H1 (cell line): ENCODE measurements around the gene OLFM2. TPM values are rescaled to one million over a fixed set of nuclear protein-coding genes. Genes with fewer than 3 reads are reported as not detected.

Experiments
- CTCF ChIA-PET: fragments of 300-600 bp; sonication (Branson Sonifier 250); formaldehyde crosslinking; loops from one replicate; lab custom pipeline; 2021; ENCODE audit not compliant: partially characterized antibody; lab: Charles Lee
- POLR2A ChIA-PET: fragments of 300-600 bp; sonication (Branson Sonifier 250); formaldehyde crosslinking; loops from one replicate; lab custom pipeline; 2021; ENCODE audit warnings: inconsistent platforms; ENCODE audit not compliant: partially characterized antibody; lab: Charles Lee
- DNase-seq, 2 experiments: peaks; one replicate each; pipeline versions ENCODE4 v3.0.0 to v3.0.0-alpha.2; 2010 to 2022; ENCODE audit warnings: low spot score in 2 of 2, low read depth in 1 of 2, mixed read lengths in 1 of 2
- FAIRE-seq: peaks from 2 replicates; lab custom pipeline; 2011; peaks lifted over from hg19 to GRCh38; lab: Jason Lieb, UNC
- H2AFZ ChIP-seq: 2 replicates; pipeline ENCODE4 v1.8.1; 2012; ENCODE audit warnings: low read length, inconsistent platforms
- H2AK5ac ChIP-seq: 2 replicates; pipeline ENCODE4 v1.6.1; 2013; ENCODE audit warnings: low read depth, low read length
- H2BK120ac ChIP-seq: replicated peaks from 2 replicates; pipeline ENCODE3; 2013; ENCODE audit warnings: low read depth, low read length, inconsistent platforms
- H2BK12ac ChIP-seq: 2 replicates; pipeline ENCODE4 v1.6.1; 2013; ENCODE audit warnings: low read depth, low read length
- H2BK15ac ChIP-seq: 2 replicates; pipeline ENCODE4 v1.6.1; 2013; ENCODE audit warnings: low read length
- H2BK20ac ChIP-seq: 2 replicates; pipeline ENCODE4 v1.6.1; 2013; ENCODE audit warnings: low read length
- H2BK5ac ChIP-seq: 2 replicates; pipeline ENCODE4 v1.6.1; 2013; ENCODE audit warnings: low read depth, low read length
- H3K14ac ChIP-seq: 2 replicates; pipeline ENCODE4 v1.6.1; 2013; ENCODE audit warnings: inconsistent platforms; ENCODE audit not compliant: insufficient read length
- H3K18ac ChIP-seq: 2 replicates; pipeline ENCODE4 v1.6.1; 2013; ENCODE audit warnings: low read length; ENCODE audit errors: extremely low read depth
- H3K23ac ChIP-seq: 2 replicates; pipeline ENCODE4 v1.6.1; 2013; ENCODE audit warnings: inconsistent platforms; ENCODE audit not compliant: insufficient read length
- H3K23me2 ChIP-seq: 2 replicates; pipeline ENCODE4 v1.6.1; 2013; ENCODE audit warnings: low read depth, low read length
- H3K27ac ChIP-seq: 2 replicates; pipeline ENCODE4 v1.6.1; 2011; ENCODE audit warnings: low read depth, low read length, inconsistent platforms
- H3K27me3 ChIP-seq, 4 experiments: replicated peaks in 1 of 4; 1 replicate in 1 of 4; 2 replicates in 3 of 4; pipeline versions ENCODE4 v1.6.1 to v1.8.1; 2011 to 2013; ENCODE audit warnings: low read length in 3 of 4, mild to moderate bottlenecking in 3 of 4, inconsistent platforms in 2 of 4, mixed read lengths in 2 of 4, moderate library complexity in 1 of 4; ENCODE audit not compliant: control insufficient read depth in 3 of 4, insufficient read depth in 3 of 4; ENCODE audit errors: extremely low read depth in 1 of 4
- H3K36me3 ChIP-seq, 4 experiments: 2 replicates each; pipeline versions ENCODE4 v1.6.1 to v1.8.1; 2011 to 2013; ENCODE audit warnings: mild to moderate bottlenecking in 4 of 4, low read length in 3 of 4, moderate library complexity in 2 of 4, control low read depth in 1 of 4, inconsistent platforms in 1 of 4; ENCODE audit not compliant: insufficient read depth in 4 of 4, control insufficient read depth in 2 of 4
- H3K4ac ChIP-seq: replicated peaks from 2 replicates; pipeline ENCODE3; 2013; ENCODE audit warnings: low read length, low read depth, mixed read lengths, inconsistent platforms; ENCODE audit not compliant: insufficient read length
- H3K4me1 ChIP-seq, 4 experiments: replicated peaks in 1 of 4; 1 replicate in 1 of 4; 2 replicates in 3 of 4; pipeline versions ENCODE4 v1.6.1 to v1.8.1; 2011 to 2013; ENCODE audit warnings: low read length in 3 of 4, inconsistent platforms in 2 of 4, mixed read lengths in 1 of 4; ENCODE audit not compliant: insufficient read depth in 4 of 4, control insufficient read depth in 3 of 4
- H3K4me2 ChIP-seq, 2 experiments: 2 replicates each; pipeline versions ENCODE4 v1.6.1 to v1.8.1; 2011 to 2013; ENCODE audit warnings: low read depth in 2 of 2, low read length in 2 of 2, control low read depth in 1 of 2, inconsistent platforms in 1 of 2, mild to moderate bottlenecking in 1 of 2; ENCODE audit not compliant: insufficient read depth in 1 of 2
- H3K4me3 ChIP-seq, 4 experiments: fragments of 200-600, 300-600 bp in 1 of 4; sonication (generic), shearing (Covaris generic), sonication (Bioruptor Twin) in 1 of 4; 2 replicates each; pipeline versions ENCODE4 v1.5.1 to v1.8.1; 2011 to 2016; ENCODE audit warnings: low read length in 4 of 4, low read depth in 3 of 4, control low read depth in 2 of 4, inconsistent platforms in 2 of 4, mild to moderate bottlenecking in 2 of 4, mixed read lengths in 1 of 4, moderate library complexity in 1 of 4; ENCODE audit not compliant: insufficient read depth in 2 of 4; ENCODE audit errors: extremely low read depth in 1 of 4
- H3K56ac ChIP-seq: replicated peaks from 2 replicates; pipeline ENCODE3; 2013; ENCODE audit warnings: low read depth, mild to moderate bottlenecking, mixed read lengths, low read length, inconsistent platforms; ENCODE audit not compliant: insufficient read length
- H3K79me1 ChIP-seq: 2 replicates; pipeline ENCODE4 v1.6.1; 2013; ENCODE audit warnings: low read depth, low read length, control low read depth
- H3K79me2 ChIP-seq, 2 experiments: 2 replicates each; pipeline versions ENCODE4 v1.6.1 to v1.8.1; 2012 to 2013; ENCODE audit warnings: low read length in 2 of 2, mild to moderate bottlenecking in 2 of 2, inconsistent platforms in 1 of 2; ENCODE audit not compliant: insufficient read depth in 2 of 2, control insufficient read depth in 1 of 2
- H3K9ac ChIP-seq, 4 experiments: replicated peaks in 1 of 4; 1 replicate in 1 of 4; 2 replicates in 3 of 4; pipeline versions ENCODE4 v1.6.1 to v1.8.1; 2011 to 2013; ENCODE audit warnings: low read depth in 3 of 4, low read length in 3 of 4, control low read depth in 2 of 4, mild to moderate bottlenecking in 2 of 4, moderate library complexity in 2 of 4, inconsistent platforms in 1 of 4; ENCODE audit errors: extremely low read depth in 1 of 4
- H3K9me3 ChIP-seq, 2 experiments: 2 replicates each; pipeline versions ENCODE4 v1.6.1 to v1.8.1; 2012 to 2013; ENCODE audit warnings: mild to moderate bottlenecking in 2 of 2, moderate library complexity in 2 of 2, control low read depth in 1 of 2, inconsistent platforms in 1 of 2, low read depth in 1 of 2, low read length in 1 of 2, mixed read lengths in 1 of 2; ENCODE audit not compliant: insufficient read depth in 2 of 2
- H4K20me1 ChIP-seq, 2 experiments: replicated peaks in 1 of 2; 2 replicates each; pipeline versions ENCODE3 to v1.8.1; 2011 to 2013; ENCODE audit warnings: inconsistent platforms in 2 of 2, low read length in 2 of 2, mild to moderate bottlenecking in 1 of 2; ENCODE audit not compliant: insufficient read depth in 2 of 2, control insufficient read depth in 1 of 2
- H4K5ac ChIP-seq: 2 replicates; pipeline ENCODE4 v1.6.1; 2013; ENCODE audit warnings: low read length, low read depth, mixed read lengths, inconsistent platforms; ENCODE audit not compliant: insufficient read length
- H4K8ac ChIP-seq: 2 replicates; pipeline ENCODE4 v1.8.0; 2013; ENCODE audit warnings: mild to moderate bottlenecking, moderate library complexity, low read length, inconsistent platforms; ENCODE audit not compliant: insufficient read depth; ENCODE audit errors: extremely low read depth
- H4K91ac ChIP-seq: replicated peaks from 2 replicates; pipeline ENCODE3; 2013; ENCODE audit warnings: low read length, mixed read lengths, inconsistent platforms; ENCODE audit not compliant: insufficient read length
- RXRA ChIP-seq: IDR thresholded peaks from 2 replicates; pipeline ENCODE4 v1.6.1; 2011; ENCODE audit warnings: low read depth, mild to moderate bottlenecking, low read length, moderate library complexity; ENCODE audit not compliant: insufficient read depth
- SUZ12 ChIP-seq: fragments of 200-600 bp; sonication (generic); IDR thresholded peaks from 2 replicates; pipeline ENCODE4 v1.6.1; 2012; ENCODE audit warnings: mild to moderate bottlenecking, inconsistent platforms, low read length, moderate library complexity, mixed read lengths
- WGBS, 2 experiments: shearing (Covaris generic) in 1 of 2; methylation state at CpG; one replicate each; pipeline versions ENCODE4 v1.1.6 to v1.1.7; 2013 to 2015; ENCODE audit warnings: low lambda C conversion rate in 2 of 2, mixed read lengths in 2 of 2, inconsistent platforms in 1 of 2, low coverage in 1 of 2, missing lambda C conversion rate in 1 of 2; ENCODE audit not compliant: insufficient replicate concordance in 2 of 2, insufficient coverage in 1 of 2, insufficient read length in 1 of 2; ENCODE audit errors: extremely low coverage in 1 of 2, missing lambda C conversion rate in 1 of 2; 5-methylcytosine and 5-hydroxymethylcytosine counted together
- polyA plus RNA-seq, 7 experiments: library from polyadenylated mRNA; depleted of rRNA in 3 of 7; stranded (reverse) in 5 of 7; unstranded in 2 of 7; fragments of >200 nt in 5 of 7; fragments of 200-250 nt in 2 of 7; gene quantifications; 1 replicate in 5 of 7; 2 replicates in 1 of 7; 4 replicates in 1 of 7; pipeline versions ENCODE4 v1.2.1 to v1.2.3, GENCODE V29; 2011 to 2013; ENCODE audit warnings: missing spikeins in 2 of 7, mixed read lengths in 2 of 7
- total RNA-seq: library from RNA; stranded (reverse); fragmentation: NEBNext Ultra II Directional; extraction: Animal tissue kit (Norgen Biotek cat#: 25700); gene quantifications from 2 replicates; pipeline ENCODE4 v1.2.1, GENCODE V29; 2021

OLFM2 gene
- total and polyA plus RNA-seq, 2 of the 8 experiments (the other 6 are each of a cell fraction or from before 2014, with no cell fraction given): 68.2 to 151 TPM

DNA sequence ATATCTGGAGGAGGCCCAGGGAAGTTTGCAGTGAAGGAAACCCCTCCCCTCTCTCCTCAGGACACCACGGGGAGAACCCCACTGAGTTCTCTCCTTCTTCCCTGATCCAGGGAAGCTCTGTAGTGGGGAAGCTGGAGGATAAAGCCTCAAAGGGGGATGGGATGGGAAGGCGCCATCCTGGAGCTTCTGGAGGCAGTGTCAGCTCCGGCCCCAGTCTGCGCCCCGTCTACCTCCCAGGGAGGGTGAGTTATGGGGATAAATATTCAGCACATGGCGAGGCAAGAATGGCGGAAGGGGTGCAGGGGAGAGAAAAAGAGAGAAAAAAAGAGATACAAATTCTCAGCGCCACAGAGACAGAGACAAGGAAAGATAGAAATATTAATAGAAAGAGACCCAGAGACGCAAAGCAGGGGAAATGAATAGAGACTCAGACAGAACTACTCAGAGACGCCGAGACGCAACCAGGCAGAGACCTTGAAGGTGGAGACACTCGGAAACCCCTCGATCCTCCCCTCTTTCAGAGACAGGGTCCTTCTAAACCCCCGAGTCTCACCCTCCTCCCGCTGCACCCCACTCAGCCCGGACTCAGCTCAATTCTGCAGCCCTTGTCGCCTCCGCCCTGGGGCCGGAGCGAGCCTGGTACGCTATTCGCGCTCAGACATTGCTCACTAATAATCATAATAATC is 23.6 kb downstream of the OLFM2 start:
- H2BK20ac ChIP-seq: no peak overlapping the region
- peaks cover 19% of the 10 kb centered on the region for H3K79me1 ChIP-seq
- no peak overlapping the region; a peak in 1 of 7 replicates for H3K9ac ChIP-seq
- H3K14ac ChIP-seq: no peak overlapping the region
- H3K36me3 ChIP-seq: no peaks in the 10 kb centered on the region; a peak in 1 of 8 replicates
- H4K5ac ChIP-seq: no peak overlapping the region
- H3K9me3 ChIP-seq: no peaks in the 10 kb centered on the region
- H3K4me1 ChIP-seq: peaks cover 0 to 13% (median 5%) of the 10 kb centered on the region in 4 experiments; a peak in 6 of 7 replicates
- no peak overlapping the region for H2BK5ac ChIP-seq
- no peak overlapping the region for H3K4ac ChIP-seq
- DNase-seq (no peak), FAIRE-seq (no peak)
- no peak overlapping the region for H3K27ac ChIP-seq
- H3K18ac ChIP-seq: no peak overlapping the region
- H3K4me3 ChIP-seq: peak overlapping the region; percentile 37 to 78 (median 40)
- no peak overlapping the region for H3K56ac ChIP-seq
- H4K8ac ChIP-seq: no peak overlapping the region
- peaks cover 6 to 35% of the 10 kb centered on the region in 2 experiments; a peak in 3 of 4 replicates for H3K79me2 ChIP-seq
- no peak overlapping the region for H2BK12ac ChIP-seq
- 39% methylated on average over 24 of the region's 24 CpGs; no CpG with 5 or more reads in 1 of the 2 experiments for WGBS, 2 experiments
- POLR2A ChIA-PET: interaction anchor here (0.8 to 1.5 kb wide), 9 partner anchors 11 to 66 kb away, joined by 3 to 5 read pairs (median 3); partner anchors contain the start of gene OLFM2
- peaks cover 0 to 9% (median 2%) of the 10 kb centered on the region in 4 experiments; a peak in 4 of 7 replicates for H3K27me3 ChIP-seq
- H3K23me2 ChIP-seq: peaks cover 10% of the 10 kb centered on the region; the same call in 1 of the 2 replicates
- no peak overlapping the region for H2BK120ac ChIP-seq
- no peak overlapping the region for H2AFZ ChIP-seq
- CTCF ChIA-PET: interaction anchor here (0.9 to 1.5 kb wide), 4 partner anchors 14 to 67 kb away, joined by 3 to 6 read pairs (median 3); no protein-coding TSS in a partner anchor
- peaks cover 21 to 34% of the 10 kb centered on the region in 2 experiments for H4K20me1 ChIP-seq
- no peak overlapping the region for H3K23ac ChIP-seq
- no peak overlapping the region for H2BK15ac ChIP-seq
- H3K4me2 ChIP-seq: peak overlapping the region; percentile 67 to 84
- H2AK5ac ChIP-seq: no peak overlapping the region
- 0 out of 2 replicates have a peak, but pooled peaks have one; percentile 29 for TF ChIP-seq SUZ12
- TF ChIP-seq RXRA: no peak
- H4K91ac ChIP-seq: no peak overlapping the region
